Adipocyte (in vitro differentiated cells): ENCODE measurements around the gene SAP130.

Experiments
- DNase-seq: peaks from one replicate; pipeline ENCODE4 v3.0.0-alpha.2; 2015; ENCODE audit warnings: low read depth
- H3K27me3 ChIP-seq: replicated peaks from 2 replicates; pipeline ENCODE4 v1.7.0; 2013; ENCODE audit warnings: mild to moderate bottlenecking, low read length, moderate library complexity; ENCODE audit not compliant: control insufficient read depth, insufficient read depth
- H3K36me3 ChIP-seq: 2 replicates; pipeline ENCODE4 v1.7.0; 2013; ENCODE audit warnings: low read length, mild to moderate bottlenecking, moderate library complexity; ENCODE audit not compliant: control insufficient read depth, insufficient read depth, severe bottlenecking
- H3K4me1 ChIP-seq: 2 replicates; pipeline ENCODE4 v1.7.0; 2013; ENCODE audit warnings: mild to moderate bottlenecking, low read length, moderate library complexity; ENCODE audit not compliant: control insufficient read depth, insufficient read depth
- H3K4me3 ChIP-seq: 2 replicates; pipeline ENCODE4 v1.7.0; 2013; ENCODE audit warnings: mild to moderate bottlenecking, low read length, moderate library complexity
- H3K9ac ChIP-seq: 2 replicates; pipeline ENCODE4 v1.7.0; 2013; ENCODE audit warnings: mild to moderate bottlenecking, low read length, moderate library complexity
- H3K9me3 ChIP-seq: 2 replicates; pipeline ENCODE4 v1.7.0; 2013; ENCODE audit warnings: mild to moderate bottlenecking, low read length, moderate library complexity; ENCODE audit not compliant: control insufficient read depth

The SAP130 gene

DNA sequence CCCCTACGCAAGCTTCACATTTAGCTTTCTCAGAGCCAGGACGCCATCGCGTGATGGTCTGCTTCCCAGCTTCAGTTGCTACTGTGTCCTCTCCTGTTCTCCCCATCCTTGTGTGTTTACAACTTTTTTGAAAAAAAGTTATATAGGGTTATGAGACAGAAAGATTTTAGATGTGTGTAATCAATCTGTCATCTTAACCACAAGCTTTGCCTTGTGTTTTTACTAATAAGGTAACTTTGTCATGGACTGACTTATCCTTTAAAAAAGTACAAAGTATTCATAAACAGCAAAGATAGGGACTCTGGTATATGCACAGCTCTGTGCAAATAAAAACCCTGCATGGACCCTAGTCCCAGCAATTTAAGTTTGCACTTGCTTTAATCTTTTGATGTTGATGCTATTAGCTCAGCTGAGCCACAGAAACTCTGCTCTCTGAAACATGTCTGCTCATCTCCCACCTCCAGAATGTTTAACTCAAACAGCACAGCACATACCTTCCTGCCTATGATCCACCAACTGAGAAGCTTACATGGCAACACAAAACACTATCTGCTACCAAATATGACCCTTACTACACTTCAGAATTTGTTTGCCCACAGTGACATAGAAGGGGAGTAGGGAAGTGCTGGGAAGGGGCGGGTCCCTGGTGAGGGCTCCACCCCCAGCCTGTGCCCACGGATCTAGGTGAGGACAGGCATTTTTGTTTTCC is 42.7 kb downstream of the SAP130 start:
- no peak overlapping the region for H3K9ac ChIP-seq
- peaks cover 73% of the 10 kb centered on the region for H3K36me3 ChIP-seq
- H3K4me3 ChIP-seq = no peak overlapping the region

DNA sequence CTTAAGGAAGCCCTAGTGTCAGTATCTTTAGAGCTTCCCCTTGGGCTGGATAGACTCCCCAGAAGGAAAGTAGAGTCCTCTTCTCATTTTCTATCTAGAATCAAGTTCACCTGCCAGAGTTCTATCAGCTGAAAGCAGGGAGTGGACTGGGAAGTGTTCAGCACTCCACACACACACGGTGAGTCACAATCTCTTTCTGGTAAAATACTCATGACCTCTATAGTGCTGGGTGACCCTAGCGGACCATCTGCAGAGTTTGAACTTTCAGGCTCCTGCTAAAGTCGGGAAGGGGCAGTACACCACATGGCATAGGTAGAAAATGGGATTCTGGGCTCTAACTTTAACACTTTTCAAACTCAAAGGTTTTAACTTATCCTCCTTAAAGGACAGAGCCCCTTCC is 43.3 kb downstream of the SAP130 start:
- Histone ChIP-seq H3K9ac (no peak overlapping the region), H3K4me1 (no peaks in the 10 kb centered on the region), H3K4me3 (no peak overlapping the region), H3K27me3 (no peaks in the 10 kb centered on the region), H3K36me3 (peaks cover 70% of the 10 kb centered on the region), H3K9me3 (no peaks in the 10 kb centered on the region)
- no peak for DNase-seq

More for the DNA sequence above, 42.7 kb downstream of the SAP130 start:
- H3K9me3 ChIP-seq = no peaks in the 10 kb centered on the region
- no peaks in the 10 kb centered on the region for H3K4me1 ChIP-seq
- no peaks in the 10 kb centered on the region for H3K27me3 ChIP-seq
- DNase-seq = no peak

DNA sequence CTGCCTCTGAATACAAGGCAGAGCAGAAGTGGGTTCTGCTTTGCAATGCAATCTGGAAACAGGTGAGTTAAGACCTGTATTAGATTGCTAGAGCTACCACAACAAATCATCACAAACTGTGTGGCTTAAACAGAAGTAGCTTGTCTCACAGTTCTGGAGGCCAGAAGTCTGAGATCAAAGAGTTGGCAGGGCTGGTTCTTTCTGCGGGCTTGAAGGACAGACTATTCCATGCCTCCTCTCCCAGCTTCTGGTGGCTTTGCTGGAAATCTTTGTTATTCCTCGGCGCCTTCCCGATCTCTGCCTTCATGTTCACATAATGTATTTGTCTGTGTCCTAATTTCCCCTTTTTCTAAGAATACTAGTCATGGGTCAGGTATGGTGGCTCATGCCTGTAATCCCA is 58.4 kb downstream of the SAP130 start:
- Histone ChIP-seq H3K27me3 (no peaks in the 10 kb centered on the region), H3K4me1 (no peaks in the 10 kb centered on the region), H3K9me3 (no peaks in the 10 kb centered on the region), H3K36me3 (peaks cover 23% of the 10 kb centered on the region), H3K4me3 (no peak overlapping the region), H3K9ac (no peak overlapping the region)
- no peak for DNase-seq

DNA sequence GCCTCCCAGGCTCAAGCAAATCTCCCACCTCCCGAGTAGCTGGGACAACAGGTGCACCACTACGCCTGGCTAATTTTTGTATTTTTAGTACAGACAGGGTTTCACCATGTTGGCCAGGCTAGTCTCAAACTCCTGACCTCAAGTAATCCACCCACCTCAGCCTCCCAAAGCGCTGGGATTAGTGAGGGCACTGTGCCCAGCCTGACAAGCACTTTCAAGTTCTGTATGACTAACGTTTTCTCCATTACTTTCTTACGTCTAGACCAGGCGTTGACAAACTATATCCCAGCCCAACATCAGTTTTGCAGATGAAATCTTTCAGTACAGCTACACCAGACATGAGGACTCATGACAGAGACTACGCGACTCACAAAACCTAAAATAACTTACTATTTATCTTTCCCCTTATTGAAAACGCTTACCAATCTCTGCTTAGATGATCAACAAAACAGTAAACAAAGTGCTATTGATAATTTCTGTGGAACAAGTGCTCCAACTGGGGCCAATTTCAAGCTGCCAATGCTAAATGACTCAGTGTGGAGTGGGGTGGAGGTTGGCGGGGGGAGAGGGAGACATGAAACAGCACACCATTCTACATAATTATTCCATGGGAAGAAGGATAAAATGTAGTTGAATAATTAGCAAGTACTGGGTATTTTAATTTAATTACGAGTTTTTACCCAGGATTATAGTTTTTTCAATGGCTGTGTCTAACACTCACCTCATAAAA is 59.1 kb downstream of the SAP130 start:
- no peaks in the 10 kb centered on the region for H3K27me3 ChIP-seq
- H3K4me3 ChIP-seq = no peak overlapping the region
- H3K36me3 ChIP-seq = peaks cover 17% of the 10 kb centered on the region
- H3K9me3 ChIP-seq = no peaks in the 10 kb centered on the region
- DNase-seq = no peak
- no peak overlapping the region for H3K9ac ChIP-seq
- H3K4me1 ChIP-seq = no peaks in the 10 kb centered on the region

DNA sequence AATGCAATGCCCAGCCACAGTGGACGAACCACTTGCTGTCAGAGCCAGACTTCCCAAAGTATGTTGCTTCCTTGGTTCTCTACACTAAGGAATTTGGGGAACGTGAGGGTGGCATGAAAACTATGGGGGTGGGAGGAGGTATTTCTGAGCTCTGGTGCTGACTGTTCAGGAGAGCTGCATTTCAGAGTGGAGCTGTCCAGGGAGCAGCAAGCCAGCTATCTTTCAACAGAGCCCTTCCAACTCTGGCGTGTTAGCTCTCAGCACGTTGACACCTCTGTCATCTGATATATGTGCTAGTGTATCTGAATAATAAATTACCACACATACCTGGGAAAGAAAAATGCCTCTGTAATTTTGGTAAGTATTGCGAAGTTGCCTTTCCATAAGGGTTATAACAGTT is 66.1 kb downstream of the SAP130 start:
- Histone ChIP-seq H3K9me3 (no peaks in the 10 kb centered on the region), H3K4me3 (no peak overlapping the region), H3K36me3 (peaks cover 34% of the 10 kb centered on the region), H3K27me3 (no peaks in the 10 kb centered on the region), H3K4me1 (no peaks in the 10 kb centered on the region), H3K9ac (no peak overlapping the region)
- no peak for DNase-seq

DNA sequence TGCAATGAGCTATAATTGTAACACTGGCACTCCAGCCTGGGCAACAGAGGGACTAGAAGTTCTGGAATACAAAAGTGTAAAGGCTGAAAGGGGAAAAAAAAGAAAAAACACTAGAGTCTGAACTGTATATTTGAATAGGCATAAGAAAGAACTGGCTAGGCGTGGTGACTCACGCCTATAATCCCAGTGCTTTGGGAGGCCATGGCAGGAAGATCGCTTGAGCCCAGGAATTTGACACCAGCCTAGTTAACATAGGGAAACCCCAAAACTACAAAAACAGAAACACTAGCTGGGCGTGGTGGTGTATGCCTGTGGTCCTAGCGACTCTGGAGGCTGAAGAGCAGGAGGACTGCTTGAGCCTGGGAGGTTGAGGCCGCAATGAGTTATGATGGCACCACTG is 70.6 kb downstream of the SAP130 start:
- H3K4me3 ChIP-seq = no peak overlapping the region
- H3K4me1 ChIP-seq = peaks cover 12% of the 10 kb centered on the region
- H3K9ac ChIP-seq = no peak overlapping the region
- no peaks in the 10 kb centered on the region for H3K9me3 ChIP-seq
- H3K27me3 ChIP-seq = no peaks in the 10 kb centered on the region
- no peak for DNase-seq
- H3K36me3 ChIP-seq = peaks cover 41% of the 10 kb centered on the region

DNA sequence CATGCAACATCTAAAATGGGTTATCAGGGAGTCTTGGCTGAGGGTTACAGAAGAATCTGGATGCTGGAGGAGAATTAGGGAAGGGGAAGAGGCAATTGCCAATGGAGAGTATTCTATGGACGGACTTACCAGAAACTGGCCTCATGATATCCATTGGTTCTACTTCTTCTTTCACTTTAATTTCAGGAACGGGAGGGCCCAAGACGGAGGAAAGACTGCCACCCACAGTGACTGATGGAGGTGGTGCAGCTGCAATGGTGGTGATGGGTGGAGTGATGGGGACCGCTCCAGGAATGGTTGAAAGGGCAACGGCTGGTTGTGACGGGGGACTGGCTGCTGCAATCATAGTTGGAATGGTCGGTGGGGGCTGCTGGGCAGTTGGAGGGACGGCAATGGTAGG is 73.0 kb downstream of the SAP130 start:
- H3K36me3 ChIP-seq = peaks cover 44% of the 10 kb centered on the region
- no peak overlapping the region for H3K4me3 ChIP-seq
- no peak overlapping the region for H3K9ac ChIP-seq
- H3K27me3 ChIP-seq = no peaks in the 10 kb centered on the region
- no peak for DNase-seq
- H3K4me1 ChIP-seq = peaks cover 12% of the 10 kb centered on the region
- no peaks in the 10 kb centered on the region for H3K9me3 ChIP-seq

DNA sequence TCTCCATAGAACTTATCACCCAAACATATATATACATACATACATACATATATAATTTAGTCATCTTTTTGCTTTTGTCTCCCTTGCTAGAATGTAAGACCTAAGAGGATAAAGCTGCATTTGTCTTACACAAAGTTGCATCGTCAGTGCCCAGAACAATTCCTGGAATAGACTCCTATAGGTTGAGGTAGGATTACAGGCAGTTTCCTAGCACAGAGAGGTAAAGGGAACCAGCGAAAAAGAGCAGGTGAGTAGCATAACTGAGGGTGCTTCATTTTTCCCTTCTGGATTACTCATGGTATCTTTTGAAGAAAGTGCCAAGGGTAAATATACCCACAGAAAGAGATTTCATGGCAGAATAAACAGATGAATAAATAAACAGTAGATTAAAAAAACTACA is 74.0 kb downstream of the SAP130 start:
- Histone ChIP-seq H3K4me3 (no peak overlapping the region), H3K36me3 (peaks cover 48% of the 10 kb centered on the region), H3K27me3 (no peaks in the 10 kb centered on the region), H3K9me3 (no peaks in the 10 kb centered on the region), H3K4me1 (peaks cover 12% of the 10 kb centered on the region), H3K9ac (no peak overlapping the region)
- peak; percentile 28 for DNase-seq

DNA sequence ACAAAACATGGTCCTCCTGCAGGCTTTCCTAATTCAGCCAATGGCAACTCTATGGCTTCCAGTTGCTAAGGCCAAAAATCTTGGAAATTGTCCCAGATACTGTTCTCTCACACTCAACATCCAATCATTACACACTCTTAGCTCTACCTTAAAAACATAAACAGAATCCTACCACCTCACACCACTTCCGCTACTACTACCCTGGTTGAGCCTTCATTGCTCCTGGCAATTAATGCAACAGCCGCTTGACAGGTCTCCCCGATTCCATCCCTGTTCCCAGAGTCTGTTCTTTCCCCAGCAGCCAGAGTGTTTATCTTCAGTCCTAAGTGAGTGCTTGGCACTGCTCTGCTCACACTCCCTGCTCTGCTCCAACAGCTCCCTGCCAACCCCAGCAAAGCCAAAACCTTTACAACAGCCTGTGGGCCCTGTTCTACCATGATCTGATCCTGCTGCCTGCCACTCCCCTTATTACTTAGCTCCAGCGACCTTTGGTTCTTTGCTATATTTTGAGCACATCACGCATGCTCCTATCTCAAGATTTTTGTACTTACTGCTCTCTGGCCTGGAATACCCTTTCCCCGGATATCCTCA is 74.6 kb downstream of the SAP130 start:
- Histone ChIP-seq H3K9me3 (no peaks in the 10 kb centered on the region), H3K4me1 (peaks cover 12% of the 10 kb centered on the region), H3K36me3 (peaks cover 51% of the 10 kb centered on the region), H3K27me3 (no peaks in the 10 kb centered on the region), H3K9ac (no peak overlapping the region), H3K4me3 (no peak overlapping the region)
- no peak for DNase-seq

DNA sequence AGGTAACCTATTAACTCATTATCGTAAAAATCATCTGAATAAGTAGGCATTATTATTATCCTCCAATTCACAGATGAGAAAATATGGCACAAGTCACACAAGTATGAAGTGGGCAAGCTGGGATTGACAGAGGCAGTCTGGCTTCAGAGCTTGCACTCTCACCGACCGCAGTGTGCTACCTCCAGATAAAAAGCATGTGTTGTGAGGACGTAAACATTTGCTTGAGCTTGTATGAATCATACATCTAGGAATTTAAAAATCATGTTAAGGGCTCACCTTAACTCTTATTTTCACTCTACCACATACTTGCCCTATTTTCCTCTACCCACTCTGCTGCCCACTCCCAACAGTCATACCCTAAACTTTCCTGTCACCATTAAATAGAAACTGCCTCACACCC is 76.8 kb downstream of the SAP130 start:
- H3K36me3 ChIP-seq = peaks cover 60% of the 10 kb centered on the region
- H3K9ac ChIP-seq = no peak overlapping the region
- no peak for DNase-seq
- H3K4me1 ChIP-seq = peaks cover 12% of the 10 kb centered on the region
- no peak overlapping the region for H3K4me3 ChIP-seq
- no peaks in the 10 kb centered on the region for H3K9me3 ChIP-seq
- H3K27me3 ChIP-seq = no peaks in the 10 kb centered on the region

DNA sequence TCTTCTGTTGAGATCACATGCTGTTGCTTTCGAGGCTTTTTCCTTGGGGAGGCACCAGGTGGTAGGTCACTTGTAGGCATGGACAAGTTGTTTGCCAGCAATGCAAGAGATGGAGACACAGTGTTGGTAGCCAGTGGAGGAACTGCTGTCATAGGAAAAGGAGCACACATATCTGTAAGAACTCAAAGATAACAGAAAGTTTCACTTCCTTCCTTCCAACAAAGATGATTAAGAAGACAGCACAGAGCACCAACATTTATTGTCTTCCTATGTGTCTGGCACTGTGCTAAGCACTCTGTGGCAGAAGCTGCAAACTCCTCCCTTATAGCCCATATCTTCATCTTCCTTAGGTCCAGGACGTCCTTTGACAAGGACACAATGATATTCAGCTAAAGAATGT is 77.6 kb downstream of the SAP130 start:
- Histone ChIP-seq H3K4me1 (peaks cover 12% of the 10 kb centered on the region), H3K27me3 (no peaks in the 10 kb centered on the region), H3K9me3 (no peaks in the 10 kb centered on the region), H3K4me3 (no peak overlapping the region), H3K36me3 (peaks cover 61% of the 10 kb centered on the region), H3K9ac (no peak overlapping the region)
- DNase-seq = no peak
